Measurements from ENCODE around the gene GRIK1.

GRCh38 chr21:29675451-29675850 lies 264.3 kb downstream of the GRIK1 start:
- no peak for TF ChIP-seq POLR2A (IDR thresholded peaks at IDR 0.05)
- TF ChIP-seq, protein P1, sequence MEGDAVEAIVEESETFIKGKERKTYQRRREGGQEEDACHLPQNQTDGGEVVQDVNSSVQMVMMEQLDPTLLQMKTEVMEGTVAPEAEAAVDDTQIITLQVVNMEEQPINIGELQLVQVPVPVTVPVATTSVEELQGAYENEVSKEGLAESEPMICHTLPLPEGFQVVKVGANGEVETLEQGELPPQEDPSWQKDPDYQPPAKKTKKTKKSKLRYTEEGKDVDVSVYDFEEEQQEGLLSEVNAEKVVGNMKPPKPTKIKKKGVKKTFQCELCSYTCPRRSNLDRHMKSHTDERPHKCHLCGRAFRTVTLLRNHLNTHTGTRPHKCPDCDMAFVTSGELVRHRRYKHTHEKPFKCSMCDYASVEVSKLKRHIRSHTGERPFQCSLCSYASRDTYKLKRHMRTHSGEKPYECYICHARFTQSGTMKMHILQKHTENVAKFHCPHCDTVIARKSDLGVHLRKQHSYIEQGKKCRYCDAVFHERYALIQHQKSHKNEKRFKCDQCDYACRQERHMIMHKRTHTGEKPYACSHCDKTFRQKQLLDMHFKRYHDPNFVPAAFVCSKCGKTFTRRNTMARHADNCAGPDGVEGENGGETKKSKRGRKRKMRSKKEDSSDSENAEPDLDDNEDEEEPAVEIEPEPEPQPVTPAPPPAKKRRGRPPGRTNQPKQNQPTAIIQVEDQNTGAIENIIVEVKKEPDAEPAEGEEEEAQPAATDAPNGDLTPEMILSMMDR (IDR thresholded peaks at IDR 0.05): no peak

Measured in tibial nerve (tissue), 3 donors.